Astrocyte (in vitro differentiated cells and primary cell): ENCODE results near the gene KCNH3.

Experiments
- CTCF ChIP-seq: IDR thresholded peaks from 2 replicates; pipeline ENCODE4 v1.5.1; 2011; ENCODE audit warnings: low read depth, mild to moderate bottlenecking, inconsistent platforms, low read length, moderate library complexity; ENCODE audit not compliant: insufficient read depth
- EZH2 ChIP-seq: IDR thresholded peaks from 2 replicates; pipeline ENCODE4 v1.6.1; 2012; ENCODE audit warnings: mild to moderate bottlenecking, low read length, inconsistent platforms; ENCODE audit not compliant: insufficient read depth

- TF ChIP-seq CTCF: no peak
- TF ChIP-seq EZH2: no peak
These were observed 1.5 kb upstream of the KCNH3 start for GRCh38 chr12:49537231-49537751.
